Measurements from ENCODE around the gene GTF2IRD2.
"Not testable (repeated sequence)": the region's sequence is repeated elsewhere in the genome, so short reads cannot be mapped to it uniquely, and the experiment has no call there.

- not testable (repeated sequence) for TF ChIP-seq CTCF, EP300 (IDR thresholded peaks at IDR 0.05)
Measured at GRCh38 chr7:74865777-74866176, 14.4 kb upstream of the GTF2IRD2 start.

Data from tibial nerve (tissue), 4 donors.